Measurements from ENCODE around the gene LMBR1.
A peak's percentile ranks its signal among the peaks of the same experiment; 100 is the strongest.
"Not testable (repeated sequence)": the region's sequence is repeated elsewhere in the genome, so short reads cannot be mapped to it uniquely, and the experiment has no call there.

The LMBR1 gene

DNA sequence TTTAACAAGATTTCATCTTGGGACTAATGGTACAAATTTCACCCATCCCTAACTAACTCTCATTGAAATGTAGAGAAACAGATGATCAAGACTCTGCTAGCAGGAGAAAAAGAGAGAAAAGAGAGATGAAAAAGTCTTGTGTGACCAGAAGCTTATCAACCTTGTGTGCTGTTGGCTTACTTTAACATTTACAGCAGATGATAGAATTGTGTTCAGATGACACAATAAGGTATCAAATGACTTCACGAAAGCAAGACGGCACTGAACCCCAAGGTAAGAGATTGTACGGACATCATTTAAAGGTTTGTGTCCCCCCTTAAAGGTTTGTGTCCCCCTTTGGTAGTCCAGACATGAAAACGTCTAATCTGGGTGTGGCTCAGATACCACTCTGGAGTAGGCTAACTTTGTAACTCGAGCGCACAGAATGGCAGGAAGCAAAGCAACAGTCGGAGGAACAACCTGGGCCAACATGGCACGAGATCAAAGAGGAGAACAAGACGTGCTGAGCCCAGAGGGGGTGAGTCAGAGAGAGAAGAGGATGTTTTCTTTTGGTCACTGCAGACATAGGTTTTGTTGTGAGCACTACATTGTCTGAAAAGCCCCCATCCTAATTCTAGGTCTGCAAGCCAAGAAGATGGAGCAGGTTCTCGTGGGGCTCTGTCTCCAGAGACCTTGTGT is 10.4 kb upstream of the LMBR1 start:
- no peak for DNase-seq

DNA sequence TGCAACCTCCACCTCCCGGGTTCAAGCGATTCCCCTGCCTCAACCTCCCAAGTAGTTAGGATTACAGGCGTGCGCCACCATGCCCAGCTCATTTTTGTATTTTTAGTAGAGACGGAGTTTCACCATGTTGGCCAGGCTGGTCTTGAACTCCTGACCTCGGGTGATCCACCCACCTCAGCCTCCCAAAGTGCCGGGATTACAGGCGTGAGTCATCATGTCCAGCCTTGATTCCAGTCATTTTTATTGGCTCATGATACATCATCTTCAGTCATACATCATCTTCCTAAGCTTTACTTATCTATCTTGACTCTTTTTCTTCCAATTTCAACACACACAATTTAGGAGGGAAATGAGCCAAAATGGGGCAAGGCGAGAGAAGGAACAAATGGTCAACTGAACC is 7.1 kb upstream of the LMBR1 start:
- DNase-seq: not testable (repeated sequence)

DNA sequence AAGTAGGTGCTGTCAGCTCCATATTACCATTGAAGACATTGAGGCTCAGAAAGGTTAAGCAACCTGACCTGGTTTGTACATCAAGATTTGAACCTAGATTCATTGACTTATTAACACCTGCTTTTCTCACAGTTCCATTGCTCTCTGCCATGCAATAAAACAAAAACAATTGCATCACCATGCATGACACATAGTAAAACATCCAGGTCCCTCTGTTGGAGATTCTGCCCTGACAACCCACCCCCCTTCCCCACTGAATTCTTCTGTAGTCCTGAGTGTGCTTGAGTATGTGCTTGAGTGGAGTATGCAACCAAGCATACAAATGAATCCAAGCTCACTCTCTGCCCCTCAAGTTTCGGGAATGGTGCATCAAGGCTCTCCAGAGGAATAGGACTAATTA is 6.0 kb upstream of the LMBR1 start:
- DNase-seq: no peak

DNA sequence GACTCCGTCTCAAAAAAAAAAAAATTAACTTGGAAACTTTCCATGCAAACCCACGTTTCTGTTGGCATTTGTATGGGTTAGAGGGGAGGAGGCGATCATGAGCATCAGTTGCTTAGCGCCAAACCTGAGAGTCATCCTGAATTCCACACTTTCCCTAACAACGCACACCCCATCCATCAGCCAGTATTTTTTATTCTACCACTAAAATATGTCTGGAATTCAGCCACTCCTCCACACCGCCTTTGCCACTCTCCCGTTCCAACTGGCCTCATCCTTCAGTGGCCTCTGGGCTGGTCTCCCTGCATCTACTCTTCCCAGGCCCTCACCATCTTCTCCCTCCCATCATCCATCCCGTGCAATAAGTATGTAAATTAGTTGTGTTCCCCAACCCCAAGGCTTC is 4.7 kb upstream of the LMBR1 start:
- DNase-seq: no peak

DNA sequence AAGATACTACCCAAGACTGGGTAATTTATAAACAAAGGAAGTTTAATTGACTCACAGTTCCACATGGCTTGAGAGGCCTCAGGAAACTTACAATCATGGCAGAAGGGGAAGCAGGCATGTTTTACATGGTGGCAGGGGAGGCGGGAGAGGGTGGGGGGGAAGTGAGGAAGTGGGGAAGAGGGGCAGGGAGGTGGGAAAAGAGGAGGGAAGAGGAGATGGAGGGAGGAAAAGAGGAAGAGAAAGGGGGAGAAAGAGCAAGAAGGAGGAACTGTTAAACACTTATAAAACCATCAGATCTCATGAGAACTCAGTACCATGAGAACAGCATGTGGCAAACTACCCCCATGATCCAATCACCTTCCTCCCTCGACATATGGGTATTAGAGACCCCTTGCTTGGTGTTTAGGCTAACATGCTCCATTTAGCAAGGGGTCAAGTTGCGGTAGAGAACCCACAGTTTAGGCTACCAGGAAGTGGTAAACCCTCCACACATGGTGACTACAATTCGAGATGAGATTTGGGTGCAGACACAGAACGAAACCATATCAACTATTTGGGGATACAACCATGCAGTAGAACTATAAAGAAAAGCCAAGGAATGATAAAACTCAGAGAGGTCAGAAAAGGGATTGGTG is 3.5 kb upstream of the LMBR1 start:
- no peak for DNase-seq

DNA sequence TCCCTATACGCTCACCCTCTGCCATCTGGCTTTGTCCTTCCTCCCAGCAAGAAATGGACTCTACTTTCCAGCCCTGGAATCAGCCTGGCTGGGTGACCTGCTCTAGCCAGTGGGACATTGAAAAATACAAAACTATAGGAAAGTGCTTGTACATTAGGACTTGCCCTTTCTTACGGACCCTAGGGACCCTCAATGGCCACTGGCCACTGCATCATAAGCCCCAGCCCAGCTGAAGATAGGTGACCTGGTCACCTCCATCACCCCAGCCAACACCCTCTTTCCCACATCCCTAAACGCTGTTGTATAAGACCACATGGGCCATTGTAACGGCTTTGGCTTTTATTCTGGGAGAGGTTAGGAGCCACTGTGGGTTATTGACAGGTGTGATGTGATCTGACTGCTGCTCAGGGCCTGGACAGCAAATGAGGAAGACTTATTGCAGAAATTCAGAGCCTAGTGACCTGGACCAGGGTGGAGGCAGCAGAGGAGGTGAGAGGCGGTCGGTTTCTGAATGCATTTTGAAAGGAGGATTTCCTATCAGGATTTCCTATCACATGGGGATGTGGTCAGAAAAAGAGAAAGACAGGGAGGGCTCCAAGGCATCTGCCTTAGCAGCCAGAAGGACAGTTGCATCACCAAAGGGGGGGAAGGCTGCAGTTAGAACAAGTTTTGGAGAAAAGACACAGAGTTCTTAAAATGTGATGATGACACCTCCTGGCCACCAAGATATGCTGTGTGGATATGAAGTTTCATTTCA is 2.2 kb upstream of the LMBR1 start:
- DNase-seq: no peak

DNA sequence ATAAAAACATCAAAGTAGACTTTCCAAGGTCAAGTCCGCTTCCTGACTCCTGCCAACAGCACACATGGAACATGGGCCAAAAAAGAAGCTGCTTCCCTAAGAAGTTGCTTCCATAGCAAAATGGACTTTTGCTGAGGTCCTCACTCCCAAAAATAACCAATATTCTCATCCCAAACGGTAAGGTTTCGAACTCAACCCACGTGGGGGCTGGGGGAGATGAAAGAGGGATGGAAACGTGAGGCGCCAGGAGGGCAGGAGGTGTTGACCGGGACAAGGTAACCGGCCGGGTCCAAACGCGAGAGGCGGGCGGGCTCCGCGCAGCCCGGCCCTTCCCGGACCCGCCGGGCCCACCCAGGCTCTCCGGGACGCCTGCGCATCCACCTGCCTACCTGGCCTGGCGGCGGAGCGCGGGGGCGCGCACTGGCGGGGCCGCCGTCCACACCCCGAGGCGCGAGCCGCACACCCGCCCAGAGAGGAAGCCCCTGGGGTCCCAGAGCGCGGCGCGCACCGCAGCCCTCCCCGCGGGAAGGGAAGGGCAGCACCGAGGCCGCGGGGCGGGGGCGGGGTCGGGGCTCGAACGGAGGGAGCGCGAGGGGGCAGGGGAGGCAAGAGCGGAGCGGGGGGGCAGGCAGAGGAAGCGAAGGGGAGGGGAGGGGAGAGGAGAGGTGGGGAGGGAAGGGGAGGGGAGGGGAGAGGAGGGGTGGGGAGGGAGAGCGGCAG is 742 bp downstream of the LMBR1 start:
- peak; percentile 66 for DNase-seq

DNA sequence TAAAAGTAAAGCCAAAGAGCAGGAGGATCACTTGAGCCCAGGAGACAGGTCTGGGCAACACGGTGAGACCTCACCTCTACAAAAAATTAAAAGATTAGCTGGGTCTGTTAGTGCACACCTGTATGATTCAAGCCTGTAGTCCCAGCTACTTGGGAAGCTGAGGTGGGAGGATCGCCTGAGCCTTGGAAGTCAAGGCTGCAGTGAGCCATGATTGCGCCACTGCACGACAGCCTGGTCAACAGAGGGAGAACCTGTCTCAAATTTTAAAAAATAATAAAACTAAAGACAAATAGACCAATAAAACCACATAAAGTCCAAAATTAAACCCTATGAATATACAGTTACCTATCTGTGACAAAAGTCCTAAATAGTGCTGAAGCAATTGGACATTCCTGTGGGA is 3.2 kb downstream of the LMBR1 start:
- DNase-seq: no peak

DNA sequence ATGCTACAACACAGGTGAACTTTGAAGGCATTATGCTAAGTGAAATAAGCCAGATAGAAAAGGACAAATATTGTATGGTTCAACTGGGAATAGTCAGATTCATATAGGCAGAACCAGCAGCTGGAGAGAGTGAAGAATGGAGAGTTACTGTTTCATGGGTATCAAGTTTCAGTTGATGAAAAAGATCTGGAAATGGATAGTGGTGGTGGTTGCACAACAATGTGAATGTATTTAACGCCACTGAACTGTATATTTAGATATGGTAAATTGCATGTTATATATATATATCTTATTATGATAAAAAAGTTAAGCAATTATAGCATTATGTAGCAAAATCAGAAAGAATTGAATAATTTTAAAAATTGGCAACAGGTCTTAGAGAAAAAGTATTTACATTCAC is 3.9 kb downstream of the LMBR1 start:
- no peak for DNase-seq

DNA sequence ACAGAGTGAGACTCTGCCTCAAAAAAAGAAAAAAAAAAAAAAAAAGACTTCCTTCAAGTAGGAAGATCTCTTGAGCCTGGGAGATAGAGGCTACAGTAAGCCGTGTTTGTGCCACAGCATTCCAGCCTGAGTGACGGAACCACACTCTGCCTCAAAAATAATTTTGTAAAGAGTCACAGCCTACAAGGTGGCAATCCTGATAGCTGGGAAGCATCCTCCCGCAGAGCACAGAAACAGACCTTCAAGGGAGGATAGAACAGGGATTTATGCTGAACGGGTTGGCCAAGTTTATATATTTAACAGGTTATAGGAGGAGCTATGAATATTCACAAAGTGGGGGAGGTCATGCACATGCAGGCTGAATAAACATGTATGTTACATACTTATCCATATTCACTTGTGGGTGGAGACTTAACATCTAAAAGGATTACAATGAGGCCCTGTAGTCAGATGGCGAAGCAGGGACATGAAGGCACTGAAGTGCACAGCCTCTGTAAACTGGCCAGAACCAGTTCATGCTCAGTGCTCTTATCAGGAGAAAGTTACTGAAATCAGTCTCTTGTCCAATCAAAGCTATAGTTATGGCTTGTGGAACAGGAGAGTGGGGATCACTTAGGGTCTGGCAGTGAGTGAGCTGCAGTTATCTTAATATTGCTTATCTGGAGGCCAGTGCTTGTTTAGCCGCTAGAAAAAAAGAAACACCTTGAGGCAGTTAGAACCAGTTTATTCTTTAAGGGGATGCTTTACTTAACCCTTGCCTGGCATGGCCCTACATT is 6.8 kb downstream of the LMBR1 start:
- DNase-seq: no peak

DNA sequence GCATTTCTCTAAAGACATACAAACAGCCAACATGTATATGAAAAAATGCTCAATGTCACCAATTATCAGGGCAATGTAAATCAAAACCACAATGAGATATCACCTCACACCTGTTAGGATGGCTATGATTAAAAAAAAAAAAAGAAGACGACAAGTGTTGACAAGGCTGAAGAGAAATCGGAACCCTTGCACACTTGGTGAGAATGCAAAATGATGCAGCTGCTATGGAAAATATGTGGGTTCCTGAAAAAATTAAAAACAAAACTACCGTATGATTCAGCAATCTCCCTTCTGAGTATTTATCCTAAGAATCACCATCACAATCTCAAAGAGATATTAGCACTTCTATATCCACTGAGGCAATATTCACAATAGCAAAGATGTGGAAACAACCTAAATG is 11.3 kb downstream of the LMBR1 start:
- no peak for DNase-seq

DNA sequence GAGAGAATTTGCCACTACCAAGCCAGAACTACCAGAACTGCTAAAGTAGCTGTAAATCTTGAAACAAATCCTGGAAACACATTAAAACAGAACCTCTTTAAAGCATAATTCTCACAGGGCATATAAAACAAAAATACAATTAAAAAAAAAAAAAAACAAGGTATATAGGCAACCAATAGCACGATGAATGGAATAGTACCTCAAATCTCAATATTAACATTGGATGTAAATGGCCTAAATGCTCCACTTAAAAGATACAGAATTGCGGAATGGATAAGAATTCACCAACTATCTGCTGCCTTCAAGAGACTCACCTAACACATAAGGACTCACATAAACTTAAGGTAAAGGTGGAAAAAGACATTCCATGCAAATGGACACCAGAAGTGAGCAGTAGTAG is 17.2 kb downstream of the LMBR1 start:
- no peak for DNase-seq

DNA sequence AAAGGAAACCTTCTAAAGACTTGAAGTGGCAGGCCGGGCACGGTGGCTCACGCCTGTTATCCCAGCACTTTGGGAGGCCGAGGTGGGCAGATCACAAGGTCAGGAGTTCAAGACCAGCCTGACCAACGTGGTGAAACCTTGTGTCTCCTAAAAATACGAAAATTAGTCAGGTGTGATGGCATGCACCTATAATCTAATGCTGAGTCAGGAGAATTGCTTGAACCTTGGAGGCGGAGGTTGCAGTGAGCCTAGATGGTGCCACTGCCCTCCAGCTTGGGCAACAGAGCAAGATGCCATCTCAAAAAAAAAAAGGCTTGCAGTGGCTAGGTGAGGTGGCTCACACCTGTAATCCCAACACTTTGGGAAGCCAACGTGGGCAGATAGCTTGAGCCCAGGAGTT is 24.6 kb downstream of the LMBR1 start:
- not testable (repeated sequence) for DNase-seq

DNA sequence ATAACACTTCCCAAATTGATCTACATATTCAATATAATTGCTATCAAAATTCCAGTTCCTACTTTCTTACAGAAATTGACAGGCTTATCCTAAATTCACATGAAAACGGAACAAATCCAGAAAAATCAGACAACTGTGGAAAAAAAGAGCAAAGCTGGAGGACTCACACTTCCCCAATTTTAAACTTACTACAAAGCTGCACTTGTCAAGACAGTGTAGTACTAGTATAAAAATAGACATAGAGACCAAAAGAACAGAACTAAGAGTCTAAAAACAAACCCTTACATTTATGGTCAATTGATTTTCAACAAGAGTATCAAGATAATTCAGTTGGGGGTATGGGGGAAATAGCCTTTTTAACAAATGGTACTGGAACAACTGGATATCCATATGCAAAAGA is 27.5 kb downstream of the LMBR1 start:
- no peak for DNase-seq

DNA sequence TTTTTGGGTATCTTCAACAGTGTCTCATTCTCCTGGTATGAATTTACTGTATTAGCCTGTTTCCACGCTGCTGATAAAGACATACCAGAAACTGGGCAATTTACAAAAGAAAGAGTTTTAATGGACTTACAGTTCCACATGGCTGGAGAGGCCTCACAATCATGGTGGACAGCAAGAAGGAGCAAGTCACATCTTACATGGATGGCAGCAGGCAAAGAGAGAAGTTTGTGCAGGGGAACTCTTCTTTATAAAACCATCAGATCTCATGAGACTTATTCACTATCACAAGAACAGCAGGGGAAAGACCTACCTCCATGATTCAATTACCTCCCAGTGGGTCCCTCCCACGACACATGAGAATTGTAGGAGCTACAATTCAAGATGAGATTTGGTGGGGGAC is 31.0 kb downstream of the LMBR1 start:
- DNase-seq: not testable (repeated sequence)

DNA sequence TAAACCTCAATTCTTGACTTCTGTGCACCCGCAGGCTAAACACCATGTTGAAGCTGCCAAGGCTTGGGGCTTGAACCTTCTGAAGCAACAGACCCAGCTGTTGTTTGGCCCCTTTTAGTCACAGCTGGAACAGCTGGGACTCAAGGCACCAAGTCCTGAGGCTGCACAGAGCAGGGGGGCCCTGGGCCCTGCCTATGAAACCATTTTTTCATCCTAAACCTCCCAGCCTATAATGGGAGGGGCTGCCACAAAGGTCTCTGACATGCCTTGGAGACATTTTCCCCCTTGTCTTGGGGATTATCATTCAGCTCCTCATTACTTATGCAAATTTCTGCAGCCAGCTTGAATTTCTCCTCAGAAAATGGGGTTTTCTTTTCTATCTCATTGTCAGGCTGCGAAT is 31.8 kb downstream of the LMBR1 start:
- no peak for DNase-seq

DNA sequence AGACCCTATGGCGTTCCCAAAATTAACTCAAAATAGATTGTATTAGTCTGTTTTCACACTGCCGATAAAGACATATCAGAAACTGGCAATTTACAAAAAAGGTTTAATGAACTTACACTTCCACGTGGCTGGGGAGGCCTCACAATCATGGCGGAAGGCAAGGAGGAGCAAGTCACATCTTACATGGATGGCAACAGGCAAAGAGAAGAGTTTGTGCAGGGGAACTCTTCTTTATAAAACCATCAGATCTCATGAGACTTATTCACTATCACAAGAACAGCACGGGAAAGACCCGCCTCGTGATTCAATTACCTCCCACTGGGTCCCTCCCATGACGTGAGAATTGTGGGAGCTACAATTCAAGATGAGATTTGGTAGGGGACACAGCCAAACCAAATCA is 32.9 kb downstream of the LMBR1 start:
- not testable (repeated sequence) for DNase-seq

DNA sequence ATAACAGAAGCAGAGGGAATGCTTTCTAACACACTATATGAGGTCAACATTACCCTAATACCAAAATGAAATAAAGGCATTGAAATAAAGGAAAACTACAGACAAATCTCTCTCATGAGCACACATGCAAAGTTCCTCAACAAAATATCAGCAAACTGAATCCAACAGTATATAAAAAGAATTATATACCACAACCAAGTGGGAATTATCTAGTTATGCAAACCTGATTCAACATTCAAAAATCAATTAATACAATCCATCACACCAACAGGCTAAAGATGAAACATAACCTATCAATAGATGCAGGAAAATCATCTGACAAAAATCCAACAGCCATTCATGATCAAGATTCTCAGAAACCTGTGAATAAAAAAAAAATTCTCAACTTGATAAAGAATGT is 34.5 kb downstream of the LMBR1 start:
- DNase-seq: no peak

DNA sequence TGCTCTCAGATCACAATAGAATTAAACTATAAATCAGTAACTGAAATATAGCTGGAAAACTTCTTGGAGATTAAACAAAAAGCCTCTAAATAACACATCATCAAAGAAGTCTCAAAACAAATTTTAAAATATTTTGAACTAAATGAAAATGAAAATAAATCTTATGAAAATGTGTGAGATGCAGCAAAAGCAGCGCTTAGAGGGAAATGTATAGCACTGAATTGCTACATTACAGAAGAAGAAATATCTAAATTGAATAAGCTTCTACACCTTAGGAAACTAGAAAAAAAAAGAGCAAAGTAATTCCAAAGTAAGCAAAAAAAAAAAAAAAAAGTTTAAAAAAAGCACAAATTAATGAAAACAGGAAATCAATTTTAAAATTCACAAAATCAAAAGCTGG is 35.2 kb downstream of the LMBR1 start:
- DNase-seq: no peak

DNA sequence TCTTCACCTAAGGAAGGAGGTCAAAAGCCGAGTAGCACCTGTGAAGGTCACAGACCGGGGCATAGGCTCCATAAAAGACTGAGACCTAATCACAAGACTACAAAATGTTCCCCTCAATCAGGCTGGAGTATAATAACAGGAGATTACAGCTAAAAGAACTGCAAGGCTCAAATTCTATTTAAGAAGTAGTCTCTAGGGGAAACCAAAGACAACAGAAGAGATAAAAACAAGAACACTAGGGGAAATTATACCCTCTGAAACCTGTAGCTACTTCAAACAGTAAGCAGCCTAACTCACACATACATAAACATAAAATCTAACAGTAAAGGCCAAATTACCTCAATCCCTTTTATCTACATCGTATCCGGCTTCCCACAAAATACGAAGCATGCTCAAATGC is 38.3 kb downstream of the LMBR1 start:
- DNase-seq: no peak

DNA sequence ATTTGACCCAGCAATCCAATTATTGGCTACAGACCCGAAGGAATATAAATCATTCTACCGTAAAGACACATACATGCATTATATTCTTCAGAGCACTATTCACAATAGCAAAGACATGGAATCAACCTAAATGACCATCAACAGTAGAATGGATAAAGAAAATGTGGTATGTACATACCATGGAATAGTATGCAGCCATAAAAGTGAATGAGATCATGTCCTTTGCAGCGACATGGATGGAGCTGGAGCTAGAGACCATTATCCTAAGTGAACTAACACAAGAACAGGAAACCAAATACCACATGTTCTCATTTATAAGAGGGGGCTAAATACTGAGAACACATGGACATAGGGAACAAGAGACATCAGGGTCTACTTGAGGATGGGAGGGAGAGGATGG is 44.0 kb downstream of the LMBR1 start:
- no peak for DNase-seq

DNA sequence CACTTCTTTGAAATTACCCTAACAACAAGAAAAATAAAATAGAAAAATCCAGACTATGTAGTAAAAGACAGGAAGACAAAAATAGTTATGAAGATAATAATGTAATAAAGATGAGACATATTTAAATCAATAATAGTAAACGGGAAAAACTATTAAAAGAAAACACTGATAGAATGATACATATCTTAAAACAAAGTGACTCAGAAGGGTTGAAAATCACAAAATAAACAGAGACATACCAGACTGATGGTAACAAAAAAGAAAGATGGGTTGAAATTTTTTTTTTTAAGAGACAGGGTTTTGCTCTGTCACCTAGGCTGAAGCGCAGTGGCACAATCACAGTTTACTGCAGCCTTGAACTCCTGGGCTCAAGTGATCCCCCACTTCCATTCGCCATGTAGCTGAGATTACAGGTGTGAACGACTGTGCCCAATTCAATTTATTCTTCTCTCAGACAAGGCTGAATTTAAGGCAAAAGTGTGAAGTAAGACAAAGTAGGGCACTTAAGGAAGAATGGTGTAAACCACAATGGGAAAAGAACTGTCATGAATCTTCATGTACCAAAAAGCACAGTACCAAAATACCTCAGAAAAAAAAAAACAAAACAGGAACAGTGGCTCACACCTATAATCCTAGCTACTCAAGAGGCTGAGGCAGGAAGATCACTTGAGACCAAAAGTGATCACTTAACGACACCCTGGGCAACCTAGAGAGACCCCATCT is 47.4 kb downstream of the LMBR1 start:
- DNase-seq: no peak

All from activated gamma-delta T cell (primary cell).